ENCODE results near the gene RAB43. TPM values are rescaled to one million over a fixed set of nuclear protein-coding genes. Genes with fewer than 3 reads are reported as not detected.
"Not testable (repeated sequence)": the region's sequence is repeated elsewhere in the genome, so short reads cannot be mapped to it uniquely, and the experiment has no call there.

Gene RAB43
- total RNA-seq, 2 donors from 2014 or later = 5.3 to 8.2 TPM

DNA sequence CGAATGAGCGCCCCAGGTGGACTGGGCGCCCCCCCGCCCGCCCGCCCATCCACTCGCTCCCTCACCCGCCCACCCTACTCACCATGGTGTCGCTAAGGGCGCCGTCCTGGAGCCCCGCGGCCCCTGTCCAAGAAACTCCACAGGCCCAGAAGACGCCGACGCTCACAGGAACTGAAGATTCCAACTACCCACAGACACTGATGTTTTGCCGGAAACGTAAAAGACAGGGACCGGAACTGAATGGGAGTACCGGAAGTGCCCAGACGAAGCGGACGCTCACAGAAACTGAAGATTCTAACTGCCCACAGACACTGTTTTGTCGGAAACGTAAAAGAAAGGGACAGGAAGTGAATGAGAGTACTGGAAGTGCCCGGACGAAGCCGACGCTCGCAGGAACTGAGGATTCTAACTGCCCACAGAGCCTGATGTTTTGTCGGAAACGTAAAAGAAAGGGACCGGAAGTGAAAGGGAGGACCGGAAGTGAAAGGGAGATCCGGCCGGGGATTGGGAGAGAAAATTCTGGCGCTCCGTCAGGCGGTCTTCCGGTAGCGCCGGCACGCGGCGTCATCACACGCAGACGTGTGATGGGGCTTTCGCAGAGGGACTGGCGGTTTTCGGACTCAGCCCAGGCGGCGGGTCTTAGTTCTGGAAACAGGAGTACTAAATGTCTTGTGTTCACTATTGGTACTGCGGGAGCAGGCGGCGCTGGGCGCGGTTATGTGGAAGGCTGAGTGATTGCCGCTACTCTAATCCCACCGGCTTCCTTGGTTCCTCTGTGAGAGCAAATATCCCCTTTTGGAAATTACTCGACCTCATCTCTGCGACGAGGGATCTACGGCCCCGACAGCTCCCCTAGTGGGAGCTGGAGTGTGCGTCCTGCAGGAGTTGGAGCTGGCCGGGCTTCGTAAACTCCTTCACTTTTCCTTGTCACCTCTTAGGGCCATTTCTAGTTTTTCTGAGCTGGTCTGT lies 39.6 kb upstream of the RAB43 start, which contains the start of gene ISY1:
TSS of gene ISY1 (minus strand) at position 173 of the 969 bp plus-strand sequence. CDS start at position 85, 88 bp downstream.
- Histone ChIP-seq H3K4me3 (peak within 1 kb of the TSS; percentile 82 to 84), H3K27ac (peak within 1 kb of the TSS; percentile 92 to 95), H3K36me3 (peaks cover 34% of the 10 kb centered on the region), H3K4me1 (peaks cover 0 to 24% of the 10 kb centered on the region in 2 donors), H3K27me3 (no peaks in the 10 kb centered on the region), H3K9me3 (no peaks in the 10 kb centered on the region)
- TF ChIP-seq, protein P1, sequence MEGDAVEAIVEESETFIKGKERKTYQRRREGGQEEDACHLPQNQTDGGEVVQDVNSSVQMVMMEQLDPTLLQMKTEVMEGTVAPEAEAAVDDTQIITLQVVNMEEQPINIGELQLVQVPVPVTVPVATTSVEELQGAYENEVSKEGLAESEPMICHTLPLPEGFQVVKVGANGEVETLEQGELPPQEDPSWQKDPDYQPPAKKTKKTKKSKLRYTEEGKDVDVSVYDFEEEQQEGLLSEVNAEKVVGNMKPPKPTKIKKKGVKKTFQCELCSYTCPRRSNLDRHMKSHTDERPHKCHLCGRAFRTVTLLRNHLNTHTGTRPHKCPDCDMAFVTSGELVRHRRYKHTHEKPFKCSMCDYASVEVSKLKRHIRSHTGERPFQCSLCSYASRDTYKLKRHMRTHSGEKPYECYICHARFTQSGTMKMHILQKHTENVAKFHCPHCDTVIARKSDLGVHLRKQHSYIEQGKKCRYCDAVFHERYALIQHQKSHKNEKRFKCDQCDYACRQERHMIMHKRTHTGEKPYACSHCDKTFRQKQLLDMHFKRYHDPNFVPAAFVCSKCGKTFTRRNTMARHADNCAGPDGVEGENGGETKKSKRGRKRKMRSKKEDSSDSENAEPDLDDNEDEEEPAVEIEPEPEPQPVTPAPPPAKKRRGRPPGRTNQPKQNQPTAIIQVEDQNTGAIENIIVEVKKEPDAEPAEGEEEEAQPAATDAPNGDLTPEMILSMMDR (IDR thresholded peaks at IDR 0.05) = peak; percentile 51 to 80
- peak; percentile 92 for DNase-seq (ENCODE audit: low spot score)

DNA sequence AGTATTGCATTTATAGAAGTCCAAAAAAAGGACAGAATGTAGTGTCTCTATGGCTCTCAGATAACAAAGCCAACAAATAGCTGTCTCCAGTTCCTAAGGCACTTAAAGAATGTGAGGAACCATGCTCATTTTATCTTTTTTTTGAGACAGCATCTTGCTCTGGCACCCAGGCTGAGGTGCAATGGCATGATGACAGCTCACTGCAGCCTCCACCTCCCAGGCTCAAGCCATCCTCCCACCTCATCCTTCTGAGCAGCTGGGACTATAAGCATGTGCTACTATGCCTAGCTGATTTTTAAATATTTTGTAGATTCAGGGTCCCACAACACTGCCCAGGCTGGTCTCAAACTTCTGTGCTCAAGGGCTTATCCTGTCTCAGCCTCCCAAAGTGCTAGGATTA lies 23.2 kb upstream of the RAB43 start:
- H3K9me3 ChIP-seq = no peaks in the 10 kb centered on the region
- TF ChIP-seq, protein P1 (IDR thresholded peaks at IDR 0.05) = no peak
- no peak for DNase-seq (ENCODE audit: low spot score)
- no peak overlapping the region for H3K4me3 ChIP-seq
- no peaks in the 10 kb centered on the region for H3K27me3 ChIP-seq
- H3K27ac ChIP-seq = no peak overlapping the region
- no peaks in the 10 kb centered on the region for H3K4me1 ChIP-seq
- H3K36me3 ChIP-seq = peaks cover 29% of the 10 kb centered on the region

DNA sequence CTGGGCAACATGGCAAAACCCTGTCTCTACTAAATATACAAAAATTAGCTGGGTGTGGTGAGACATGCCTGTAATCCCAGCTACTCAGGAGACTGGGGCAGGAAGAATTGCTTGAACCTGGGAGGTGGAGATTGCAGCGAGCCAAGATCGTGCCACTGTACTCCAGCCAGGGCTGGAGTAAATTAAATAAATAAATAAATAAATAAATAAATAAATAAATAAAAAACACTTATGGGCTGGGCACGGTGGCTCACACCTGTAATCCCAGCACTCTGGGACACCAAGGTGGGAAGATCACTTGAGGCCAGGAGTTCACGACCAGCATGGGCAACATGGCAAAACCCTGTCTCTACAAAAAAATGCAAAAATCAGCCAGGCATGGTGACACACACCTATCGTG lies 19.4 kb upstream of the RAB43 start:
- not testable (repeated sequence) for H3K27me3 ChIP-seq; H3K4me1 ChIP-seq; DNase-seq (ENCODE audit: low spot score); H3K9me3 ChIP-seq; H3K4me3 ChIP-seq; H3K27ac ChIP-seq
- peaks cover 58% of the 10 kb centered on the region for H3K36me3 ChIP-seq

DNA sequence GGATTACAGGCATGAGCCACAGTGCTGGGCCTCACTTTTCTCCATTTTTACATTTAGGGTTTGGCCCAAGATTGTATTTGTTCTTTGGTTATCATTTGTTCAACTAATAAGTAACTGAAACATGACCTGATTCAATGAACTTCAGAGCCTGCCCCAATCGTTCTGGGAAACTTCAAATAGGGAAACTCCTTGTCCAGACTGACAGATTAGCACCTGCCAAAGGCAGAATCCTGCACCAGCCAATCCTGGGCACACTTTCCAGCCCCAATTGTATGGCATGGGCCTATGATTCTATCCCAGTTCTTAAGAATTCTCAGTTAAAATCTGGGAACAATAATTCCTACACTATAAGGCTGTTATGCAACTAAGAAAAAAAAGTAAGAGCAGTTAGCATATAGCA lies 18.3 kb upstream of the RAB43 start:
- H3K27ac ChIP-seq = no peak overlapping the region
- TF ChIP-seq, protein P1 (IDR thresholded peaks at IDR 0.05) = no peak
- no peak for DNase-seq (ENCODE audit: low spot score)

DNA sequence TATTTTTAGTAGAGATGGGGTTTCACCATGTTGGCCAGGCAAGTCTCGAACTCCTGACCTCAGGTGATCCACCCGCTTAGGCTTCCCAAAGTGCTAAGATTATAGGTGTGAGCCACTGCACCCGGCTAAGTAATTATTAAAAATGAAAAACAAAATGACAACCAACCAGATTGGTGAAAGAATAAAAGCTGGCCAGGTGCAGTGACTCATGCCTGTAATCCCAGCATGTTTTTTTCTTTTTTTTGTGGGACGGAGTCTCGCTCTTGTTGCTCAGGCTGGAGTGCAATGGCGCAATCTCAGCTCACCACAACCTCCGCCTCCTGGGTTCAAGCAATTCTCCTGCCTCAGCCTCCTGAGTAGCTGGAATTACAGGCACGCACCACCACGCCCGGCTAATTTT lies 14.7 kb upstream of the RAB43 start:
- not testable (repeated sequence) for H3K27me3 ChIP-seq; H3K9me3 ChIP-seq; H3K4me3 ChIP-seq; H3K4me1 ChIP-seq; H3K27ac ChIP-seq; DNase-seq (ENCODE audit: low spot score)
- H3K36me3 ChIP-seq = peaks cover 73% of the 10 kb centered on the region

More for the DNA sequence above, 18.3 kb upstream of the RAB43 start:
- no peaks in the 10 kb centered on the region for H3K9me3 ChIP-seq
- no peaks in the 10 kb centered on the region for H3K4me1 ChIP-seq
- H3K36me3 ChIP-seq = peaks cover 52% of the 10 kb centered on the region
- no peaks in the 10 kb centered on the region for H3K27me3 ChIP-seq
- no peak overlapping the region for H3K4me3 ChIP-seq

DNA sequence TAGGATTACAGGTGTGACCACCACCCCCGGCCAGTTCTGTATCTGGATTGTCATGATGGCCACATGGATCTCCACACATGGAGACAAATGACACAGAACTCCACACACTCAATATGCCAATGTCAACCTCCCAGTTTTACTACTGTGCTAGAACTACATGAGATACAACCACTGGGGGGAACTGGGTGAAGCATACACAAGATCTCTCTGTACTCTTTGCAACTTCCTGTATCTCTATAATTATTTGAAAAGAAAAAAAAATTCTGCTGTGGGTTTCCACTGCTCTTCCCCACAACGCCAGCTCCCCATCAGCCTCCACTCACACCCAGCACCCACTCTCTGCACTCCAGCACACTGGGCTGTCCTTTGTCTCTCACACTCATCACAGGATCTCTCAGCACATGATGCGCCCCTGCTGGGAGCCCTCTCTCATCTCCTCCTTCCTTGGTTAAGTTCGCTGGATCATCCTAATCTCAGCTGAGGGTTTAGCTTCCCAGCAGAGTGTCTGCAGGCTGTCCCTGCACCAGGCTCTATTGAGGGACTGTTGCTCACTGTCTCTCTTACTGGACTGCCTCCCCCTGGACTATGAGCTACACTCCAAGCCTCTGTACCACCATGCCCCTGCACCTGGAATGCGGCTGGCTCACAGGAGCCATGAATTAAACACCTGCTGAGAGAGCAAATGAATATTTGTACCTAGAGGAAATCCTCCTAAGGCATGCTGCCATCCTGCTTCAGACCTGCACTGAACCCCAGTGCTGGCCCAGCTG lies 10.7 kb upstream of the RAB43 start:
- no peaks in the 10 kb centered on the region for H3K27me3 ChIP-seq
- TF ChIP-seq, protein P1 (IDR thresholded peaks at IDR 0.05) = no peak
- no peaks in the 10 kb centered on the region for H3K9me3 ChIP-seq
- peak overlapping the region; percentile 33 for H3K27ac ChIP-seq
- peaks cover 77% of the 10 kb centered on the region for H3K36me3 ChIP-seq
- no peak for DNase-seq (ENCODE audit: low spot score)
- H3K4me1 ChIP-seq = peaks cover 0 to 13% of the 10 kb centered on the region in 2 donors
- no peak overlapping the region for H3K4me3 ChIP-seq

All from right atrium auricular region (tissue), 2 donors.